IMR-90 (cell line): ENCODE measurements around the gene SOD1. TPM values are rescaled to one million over a fixed set of nuclear protein-coding genes. Genes with fewer than 3 reads are reported as not detected.

Experiments used
- ATAC-seq: fragments of 200-7000 bp; cut with Tn5 transposase; 2 replicates; pipeline ENCODE4 v1.9.1; 2020; ENCODE audit warnings: low read depth, mild to moderate bottlenecking, moderate library complexity
- BruUV-seq: library from RNA; stranded (reverse); fragments of 400-500 nt; replicated peaks from 2 replicates; lab custom pipeline; 2021; lab: Mats Ljungman, UMichigan
- CTCF ChIA-PET: fragments of 300-600 bp; formaldehyde crosslinking; extraction: SDS; loops from one replicate; lab custom pipeline; 2021; ENCODE audit warnings: antibody characterized with exemption; lab: Yijun Ruan, JAX
- POLR2A ChIA-PET: fragments of 300-600 bp; sonication (Branson Sonifier 250); formaldehyde crosslinking; loops from one replicate; lab custom pipeline; 2022; ENCODE audit warnings: antibody characterized with exemption; ENCODE audit not compliant: unreplicated experiment; lab: Charles Lee
- DNase-seq: peaks from one replicate; pipeline ENCODE4 v3.0.0; 2013
- H2AFZ ChIP-seq: replicated peaks from 2 replicates; pipeline ENCODE3; 2013; ENCODE audit warnings: low read length, mild to moderate bottlenecking; ENCODE audit not compliant: poor library complexity
- H2AK5ac ChIP-seq: 2 replicates; pipeline ENCODE4 v1.6.1; 2013; ENCODE audit warnings: low read depth, low read length, inconsistent platforms
- H2AK9ac ChIP-seq: replicated peaks from 2 replicates; pipeline ENCODE3; 2013; ENCODE audit warnings: mild to moderate bottlenecking, low read depth, low read length, moderate library complexity; ENCODE audit not compliant: poor library complexity
- H2BK120ac ChIP-seq: 2 replicates; pipeline ENCODE4 v1.6.1; 2013; ENCODE audit warnings: low read depth, low read length, inconsistent platforms
- H2BK15ac ChIP-seq: 3 replicates; pipeline ENCODE4 v1.6.1; 2013; ENCODE audit warnings: low read depth, low read length, inconsistent platforms
- H2BK20ac ChIP-seq: 2 replicates; pipeline ENCODE4 v1.6.1; 2013; ENCODE audit warnings: low read depth, mild to moderate bottlenecking, inconsistent platforms, low read length, moderate library complexity
- H2BK5ac ChIP-seq: 2 replicates; pipeline ENCODE4 v1.6.1; 2013; ENCODE audit warnings: mild to moderate bottlenecking, low read depth, low read length, inconsistent platforms; ENCODE audit not compliant: poor library complexity, severe bottlenecking
- H3K14ac ChIP-seq: replicated peaks from 2 replicates; pipeline ENCODE4 v1.6.1; 2013; ENCODE audit warnings: low read depth, low read length, inconsistent platforms
- H3K18ac ChIP-seq: 2 replicates; pipeline ENCODE4 v1.6.1; 2013; ENCODE audit warnings: low read depth, low read length, control low read depth
- H3K23ac ChIP-seq: 2 replicates; pipeline ENCODE4 v1.6.1; 2013; ENCODE audit warnings: low read depth, low read length, inconsistent platforms
- H3K27ac ChIP-seq: 2 replicates; pipeline ENCODE4 v1.5.1; 2013; ENCODE audit warnings: mild to moderate bottlenecking, control low read depth, low read length; ENCODE audit not compliant: insufficient read depth
- H3K27me3 ChIP-seq: 2 replicates; pipeline ENCODE4 v1.6.1; 2013; ENCODE audit warnings: low read length; ENCODE audit not compliant: control insufficient read depth, insufficient read depth
- H3K36me3 ChIP-seq: 2 replicates; pipeline ENCODE4 v1.6.1; 2013; ENCODE audit warnings: low read length, mixed read lengths; ENCODE audit not compliant: control insufficient read depth, insufficient read depth
- H3K4ac ChIP-seq: 2 replicates; pipeline ENCODE4 v1.6.1; 2013; ENCODE audit warnings: low read depth, low read length, inconsistent platforms
- H3K4me1 ChIP-seq: 2 replicates; pipeline ENCODE4 v1.6.1; 2013; ENCODE audit warnings: low read length, mixed read lengths; ENCODE audit not compliant: control insufficient read depth, insufficient read depth
- H3K4me2 ChIP-seq: 2 replicates; pipeline ENCODE4 v1.6.1; 2013; ENCODE audit warnings: low read depth, mild to moderate bottlenecking, control low read depth, low read length, moderate library complexity
- H3K4me3 ChIP-seq: 2 replicates; pipeline ENCODE4 v1.5.1; 2013; ENCODE audit warnings: low read depth, mild to moderate bottlenecking, control low read depth, low read length, moderate library complexity; ENCODE audit not compliant: insufficient read depth
- H3K56ac ChIP-seq: 2 replicates; pipeline ENCODE4 v1.6.1; 2013; ENCODE audit warnings: low read length, inconsistent platforms; ENCODE audit not compliant: insufficient read depth; ENCODE audit errors: extremely low read depth
- H3K79me1 ChIP-seq, 2 experiments: 2 replicates each; pipeline ENCODE4 v1.6.1; 2013; ENCODE audit warnings: low read length in 2 of 2, inconsistent platforms in 1 of 2, low read depth in 1 of 2
- H3K9ac ChIP-seq: 2 replicates; pipeline ENCODE4 v1.6.1; 2013; ENCODE audit warnings: low read depth, low read length, control low read depth
- H3K9me1 ChIP-seq: 2 replicates; pipeline ENCODE4 v1.6.1; 2013; ENCODE audit warnings: low read length, inconsistent platforms; ENCODE audit not compliant: insufficient read depth
- H3K9me3 ChIP-seq: 2 replicates; pipeline ENCODE4 v1.6.1; 2013; ENCODE audit warnings: low read length; ENCODE audit not compliant: control insufficient read depth, insufficient read depth
- H4K20me1 ChIP-seq: 2 replicates; pipeline ENCODE4 v1.6.1; 2013; ENCODE audit warnings: low read length, inconsistent platforms; ENCODE audit not compliant: insufficient read depth
- H4K5ac ChIP-seq: 2 replicates; pipeline ENCODE4 v1.6.1; 2013; ENCODE audit warnings: mild to moderate bottlenecking, low read depth, low read length, control low read depth
- H4K8ac ChIP-seq, 2 experiments: 2 replicates each; pipeline ENCODE4 v1.6.1; 2013; ENCODE audit warnings: low read depth in 2 of 2, low read length in 2 of 2, control low read depth in 1 of 2, inconsistent platforms in 1 of 2
- H4K91ac ChIP-seq: 2 replicates; pipeline ENCODE4 v1.6.1; 2013; ENCODE audit warnings: low read depth, low read length, inconsistent platforms; ENCODE audit not compliant: insufficient read depth
- BHLHE40 ChIP-seq: fragments of 150-350 bp; IDR thresholded peaks from 2 replicates; pipeline ENCODE4 v1.6.1; 2016; ENCODE audit warnings: mild to moderate bottlenecking, low read depth, low read length
- CEBPB ChIP-seq: IDR thresholded peaks from 2 replicates; pipeline ENCODE4 v1.6.1; 2012; ENCODE audit warnings: low read depth, low read length, improper control_type of control experiment
- CHD1 ChIP-seq: IDR thresholded peaks from 2 replicates; pipeline ENCODE4 v1.6.1; 2012; ENCODE audit warnings: low read depth, low read length, improper control_type of control experiment
- CTCF ChIP-seq: conservative IDR thresholded peaks from 2 replicates; pipeline ENCODE4 v1.5.1; 2012; ENCODE audit warnings: mild to moderate bottlenecking, low read depth, low read length, improper control_type of control experiment
- ELK1 ChIP-seq: fragments of 150-350 bp; IDR thresholded peaks from 2 replicates; pipeline ENCODE4 v1.6.1; 2016; ENCODE audit warnings: low read depth, mild to moderate bottlenecking, low read length, moderate library complexity, borderline replicate concordance
- FOS ChIP-seq: fragments of 150-350 bp; IDR thresholded peaks from 2 replicates; pipeline ENCODE4 v1.6.1; 2016; ENCODE audit warnings: low read depth, low read length
- MAFK ChIP-seq: IDR thresholded peaks from 2 replicates; pipeline ENCODE4 v1.6.1; 2012; ENCODE audit warnings: low read depth, low read length, improper control_type of control experiment
- MAZ ChIP-seq: IDR thresholded peaks from 2 replicates; pipeline ENCODE4 v1.6.1; 2012; ENCODE audit warnings: low read depth, mild to moderate bottlenecking, low read length, improper control_type of control experiment, moderate library complexity, borderline replicate concordance
- MXI1 ChIP-seq: IDR thresholded peaks from 2 replicates; pipeline ENCODE4 v1.6.1; 2012; ENCODE audit warnings: low read depth, mild to moderate bottlenecking, low read length, moderate library complexity, borderline replicate concordance
- NFE2L2 ChIP-seq: fragments of 150-350 bp; IDR thresholded peaks from 2 replicates; pipeline ENCODE4 v1.6.1; 2016; ENCODE audit warnings: low read depth, mild to moderate bottlenecking, low read length
- POLR2A ChIP-seq: IDR thresholded peaks from 2 replicates; pipeline ENCODE4 v1.6.1; 2012; ENCODE audit warnings: mild to moderate bottlenecking, low read depth, low read length
- RAD21 ChIP-seq: IDR thresholded peaks from 2 replicates; pipeline ENCODE4 v1.6.1; 2012; ENCODE audit warnings: low read length, improper control_type of control experiment
- RCOR1 ChIP-seq: IDR thresholded peaks from 2 replicates; pipeline ENCODE4 v1.6.1; 2012; ENCODE audit warnings: mild to moderate bottlenecking, low read length, improper control_type of control experiment; ENCODE audit not compliant: insufficient replicate concordance
- RFX5 ChIP-seq: IDR thresholded peaks from 2 replicates; pipeline ENCODE4 v1.8.0; 2012; ENCODE audit warnings: low read depth, mild to moderate bottlenecking, low read length, moderate library complexity
- SMC3 ChIP-seq: fragments of 150-350 bp; IDR thresholded peaks from 2 replicates; pipeline ENCODE4 v1.6.1; 2016; ENCODE audit warnings: low read depth, mild to moderate bottlenecking, antibody characterized with exemption, low read length, moderate library complexity
- USF2 ChIP-seq: fragments of 150-350 bp; IDR thresholded peaks from 2 replicates; pipeline ENCODE4 v1.6.1; 2017; ENCODE audit warnings: mild to moderate bottlenecking, antibody characterized with exemption, low read length, low read depth
- WGBS, 2 experiments: methylation state at CpG; one replicate each; pipeline versions ENCODE4 v1.1.5 to v1.1.7; 2013; ENCODE audit warnings: missing lambda C conversion rate in 2 of 2; ENCODE audit not compliant: insufficient read length in 1 of 2; ENCODE audit errors: extremely low coverage in 2 of 2; 5-methylcytosine and 5-hydroxymethylcytosine counted together
- dilution Hi-C: fragments of 300-500 bp; cut with HindIII; formaldehyde crosslinking; loops from one replicate; pipeline ENCODE4 v1.14.3; 2018; ENCODE audit warnings: low sequenced_read_pairs; ENCODE audit not compliant: unreplicated experiment
- in situ Hi-C: fragments of 300-500 bp; cut with MboI; formaldehyde crosslinking; loops from 3 replicates; pipeline ENCODE4 v1.14.3; 2019; ENCODE audit warnings: low sequenced_read_pairs, inconsistent platforms, mixed read lengths
- intact Hi-C: fragments of 100-400 bp; cut with micrococcal nuclease; formaldehyde crosslinking; loops from 2 replicates; pipeline ENCODE4 v1.10.0; 2022
- polyA plus RNA-seq, 3 experiments: library from polyadenylated mRNA; depleted of rRNA; stranded (reverse); fragments of >200 nt; gene quantifications; 2 replicates each; pipeline ENCODE4 v1.2.3, GENCODE V29; 2012; ENCODE audit warnings: low replicate concordance in 1 of 3
- total RNA-seq: library from RNA; depleted of rRNA; stranded (reverse); fragments of >200 nt; gene quantifications from 2 replicates; pipeline ENCODE4 v1.2.3, GENCODE V29; 2012

Gene SOD1
- total and polyA plus RNA-seq, 2 of the 4 experiments (the other 2 are of a cell fraction): 312 to 392 TPM

- Histone ChIP-seq H2AFZ (no peak overlapping the region), H2AK9ac (no peak overlapping the region), H3K9me1 (no peaks in the 10 kb centered on the region), H4K91ac (no peak overlapping the region), H3K27me3 (peaks cover 1% of the 10 kb centered on the region), H4K20me1 (no peaks in the 10 kb centered on the region), H3K56ac (no peak overlapping the region), H3K36me3 (no peaks in the 10 kb centered on the region), H2BK20ac (no peak overlapping the region), H3K9me3 (peaks cover 2% of the 10 kb centered on the region; the same call in 1 of the 2 replicates), H2BK5ac (no peak overlapping the region), H2AK5ac (no peak overlapping the region), H3K27ac (no peak overlapping the region), H4K8ac (no peak overlapping the region), H3K4ac (no peak overlapping the region), H3K14ac (no peak overlapping the region), H3K18ac (no peak overlapping the region), H3K9ac (no peak overlapping the region), H3K79me1 (no peaks in the 10 kb centered on the region), H3K4me1 (no peaks in the 10 kb centered on the region), H2BK15ac (no peak overlapping the region), H3K4me2 (no peak overlapping the region), H3K23ac (no peak overlapping the region), H4K5ac (no peak overlapping the region), H2BK120ac (no peak overlapping the region), H3K4me3 (no peak overlapping the region)
- ATAC-seq (no peak), DNase-seq (no peak)
- CTCF ChIA-PET: no interaction called here
- no TSS peak for BruUV-seq
- WGBS, 2 experiments: no CpG with 5 or more reads among the region's 6 CpGs
- in situ Hi-C loops: no loop called here
- dilution Hi-C loops: no loop called here
- intact Hi-C loops: no loop called here
- POLR2A ChIA-PET: no interaction called here
- TF ChIP-seq MXI1 (no peak), ELK1 (no peak), CTCF (no peak), USF2 (no peak), CHD1 (no peak), POLR2A (no peak), SMC3 (no peak), RAD21 (no peak), RFX5 (no peak), FOS (no peak), MAFK (no peak), NFE2L2 (no peak), MAZ (no peak), CEBPB (no peak), RCOR1 (no peak), BHLHE40 (no peak)
Observed at GRCh38 chr21:31623664-31624063, 35.8 kb upstream of the SOD1 start.
